ENCODE data around the gene SLF2. TPM values are rescaled to one million over a fixed set of nuclear protein-coding genes. Genes with fewer than 3 reads are reported as not detected.

Gene SLF2
- total RNA-seq, 4 donors from 2014 or later, result 27.9 to 102 (median 59.9) TPM

- Histone ChIP-seq H3K4me1 (peaks cover 0 to 2% of the 10 kb centered on the region in 2 donors), H3K36me3 (no peaks in the 10 kb centered on the region), H3K9me3 (no peaks in the 10 kb centered on the region), H3K4me3 (peak overlapping the region; percentile 88 to 93), H3K27me3 (no peaks in the 10 kb centered on the region), H3K27ac (peak overlapping the region; percentile 100)
- DNase-seq, result no peak
- intact Hi-C loops (cut with DNase I; ENCODE audit: low total_unique reads), result no loop called here
- TF ChIP-seq POLR2A (IDR thresholded peaks at IDR 0.05), result no peak
- TF ChIP-seq CTCF (IDR thresholded peaks at IDR 0.05), result peak in 1 of 4 experiments; percentile 9
These were observed 84.1 kb downstream of the SLF2 start for GRCh38 chr10:100996678-100997359.

- DNase-seq, result peak; percentile 69 to 70
- TF ChIP-seq POLR2A (IDR thresholded peaks at IDR 0.05) (peak in 1 of 2 donors; percentile 35), CTCF (IDR thresholded peaks at IDR 0.05) (peak; percentile 75 to 89 (median 82))
- no peaks in the 10 kb centered on the region for H3K9me3 ChIP-seq
- H3K36me3 ChIP-seq, result no peaks in the 10 kb centered on the region
- intact Hi-C loops (cut with DNase I; ENCODE audit: low total_unique reads), result no loop called here
- no peaks in the 10 kb centered on the region for H3K27me3 ChIP-seq
- H3K4me3 ChIP-seq, result peak overlapping the region; percentile 88 to 93
- peaks cover 0 to 8% of the 10 kb centered on the region in 2 donors for H3K4me1 ChIP-seq
- peak overlapping the region; percentile 100 for H3K27ac ChIP-seq
These were observed 84.8 kb downstream of the SLF2 start for GRCh38 chr10:100997360-100998182.

- intact Hi-C loops (cut with DNase I; ENCODE audit: low total_unique reads), result no loop called here
- peak overlapping the region; percentile 88 to 93 for H3K4me3 ChIP-seq
- no peaks in the 10 kb centered on the region for H3K9me3 ChIP-seq
- H3K27ac ChIP-seq, result peak overlapping the region; percentile 100
- peak in 1 of 2 donors; percentile 11 for TF ChIP-seq POLR2A (IDR thresholded peaks at IDR 0.05)
- no peak for TF ChIP-seq CTCF (IDR thresholded peaks at IDR 0.05)
- H3K27me3 ChIP-seq, result no peaks in the 10 kb centered on the region
- DNase-seq, result peak; percentile 85 to 88
- H3K4me1 ChIP-seq, result peaks cover 0 to 11% of the 10 kb centered on the region in 2 donors
- no peaks in the 10 kb centered on the region for H3K36me3 ChIP-seq
These were observed 85.6 kb downstream of the SLF2 start for GRCh38 chr10:100998183-100998990.

- H3K4me3 ChIP-seq, result peak overlapping the region; percentile 88 to 93
- H3K36me3 ChIP-seq, result no peaks in the 10 kb centered on the region
- peaks cover 0 to 11% of the 10 kb centered on the region in 2 donors for H3K4me1 ChIP-seq
- TF ChIP-seq CTCF (IDR thresholded peaks at IDR 0.05) (peak; percentile 88 to 97 (median 94)), POLR2A (IDR thresholded peaks at IDR 0.05) (peak; percentile 93 to 99)
- H3K27ac ChIP-seq, result peak overlapping the region; percentile 100
- no peaks in the 10 kb centered on the region for H3K27me3 ChIP-seq
- DNase-seq, result peak; percentile 77 to 87
- H3K9me3 ChIP-seq, result no peaks in the 10 kb centered on the region
- intact Hi-C loops (cut with DNase I; ENCODE audit: low total_unique reads), result no loop called here
These were observed 86.4 kb downstream of the SLF2 start for GRCh38 chr10:100998991-100999741.
